HepG2 (cell line): ENCODE measurements around the gene HMBS. TPM values are rescaled to one million over a fixed set of nuclear protein-coding genes. Genes with fewer than 3 reads are reported as not detected.

ENCODE experiments used
- KAT2B ChIP-seq: fragments of 150-350 bp; IDR thresholded peaks from 2 replicates; pipeline ENCODE4 v1.6.1; 2014; ENCODE audit warnings: low read depth, low read length, borderline replicate concordance
- NCOA2 ChIP-seq: sonication (generic); formaldehyde crosslinking; IDR thresholded peaks from 2 replicates; pipeline ENCODE4 v1.8.0; 2022; ENCODE audit warnings: inconsistent platforms
- NFYC ChIP-seq: IDR thresholded peaks from 2 replicates; pipeline ENCODE4 v1.6.1; 2016; ENCODE audit warnings: missing genetic modification reagents, missing compliant biosample characterization
- PHF20 ChIP-seq: sonication (generic); formaldehyde crosslinking; IDR thresholded peaks from 2 replicates; pipeline ENCODE4 v1.5.0; 2020; ENCODE audit warnings: mild to moderate bottlenecking, missing genetic modification reagents
- POLR2AphosphoS5 ChIP-seq: IDR thresholded peaks from 2 replicates; pipeline ENCODE4 v1.6.1; 2012; ENCODE audit warnings: low read depth, low read length
- RCOR2 ChIP-seq: IDR thresholded peaks from 2 replicates; pipeline ENCODE4 v1.6.1; 2016; ENCODE audit warnings: missing biosample characterization, missing genetic modification reagents
- polyA plus RNA-seq, 8 experiments: library from polyadenylated mRNA; depleted of rRNA in 3 of 8; stranded (reverse) in 7 of 8; unstranded in 1 of 8; fragments of >200 nt; fragmentation: Illumina TruSeq in 4 of 8; extraction: Trizol in 4 of 8; gene quantifications; 2 replicates each; pipeline versions ENCODE4 v1.2.1 to v1.2.3, GENCODE V29; 2011 to 2016; ENCODE audit warnings: low read depth in 4 of 8, missing spikeins in 1 of 8, mixed read lengths in 1 of 8; ENCODE audit not compliant: insufficient read depth in 1 of 8
- total RNA-seq, 5 experiments: library from RNA; depleted of rRNA; stranded (reverse); fragments of >200 nt; fragmentation: Illumina TruSeq; extraction: Trizol; gene quantifications; 2 replicates each; pipeline ENCODE4 v1.2.3, GENCODE V29; 2016; ENCODE audit warnings: low read depth in 1 of 5
- TF ChIP-seq, protein P1 (sequence below), 2 experiments: sonication (generic) in 1 of 2; formaldehyde crosslinking in 1 of 2; IDR thresholded peaks; 2 replicates each; pipeline versions ENCODE4 v1.4.0 to v1.6.1; 2018 to 2020; ENCODE audit warnings: missing genetic modification reagents in 2 of 2, borderline replicate concordance in 1 of 2, low read depth in 1 of 2, mild to moderate bottlenecking in 1 of 2, missing biosample characterization in 1 of 2
- TF ChIP-seq, protein P2 (sequence below): sonication (generic); formaldehyde crosslinking; IDR thresholded peaks from 2 replicates; pipeline ENCODE4 v1.5.0; 2020; ENCODE audit warnings: mild to moderate bottlenecking, missing genetic modification reagents
- TF ChIP-seq, protein P3 (sequence below), 2 experiments: sonication (generic) in 1 of 2; formaldehyde crosslinking in 1 of 2; IDR thresholded peaks; 2 replicates each; pipeline versions ENCODE4 v1.4.0 to v1.6.1; 2016 to 2020; ENCODE audit warnings: borderline replicate concordance in 1 of 2, low read depth in 1 of 2, mild to moderate bottlenecking in 1 of 2, missing genetic modification reagents in 1 of 2
- TF ChIP-seq, protein P4 (sequence below): sonication (generic); formaldehyde crosslinking; IDR thresholded peaks from 2 replicates; pipeline ENCODE4 v1.8.1; 2022; ENCODE audit warnings: low read depth, mild to moderate bottlenecking, missing genetic modification reagents
- TF ChIP-seq, protein P5 (sequence below): sonication (generic); formaldehyde crosslinking; IDR thresholded peaks from 2 replicates; pipeline ENCODE4 v1.5.0; 2020; ENCODE audit warnings: mild to moderate bottlenecking, missing genetic modification reagents
- TF ChIP-seq, protein P6 (sequence below): sonication (generic); formaldehyde crosslinking; IDR thresholded peaks from 2 replicates; pipeline ENCODE4 v1.5.0; 2020; ENCODE audit warnings: missing genetic modification reagents, mild to moderate bottlenecking, borderline replicate concordance

The HMBS gene
- total and polyA plus RNA-seq, 2 of the 13 experiments (the other 11 are each of a cell fraction or from before 2014, with no cell fraction given), result 9.4 to 46.9 TPM

DNA sequence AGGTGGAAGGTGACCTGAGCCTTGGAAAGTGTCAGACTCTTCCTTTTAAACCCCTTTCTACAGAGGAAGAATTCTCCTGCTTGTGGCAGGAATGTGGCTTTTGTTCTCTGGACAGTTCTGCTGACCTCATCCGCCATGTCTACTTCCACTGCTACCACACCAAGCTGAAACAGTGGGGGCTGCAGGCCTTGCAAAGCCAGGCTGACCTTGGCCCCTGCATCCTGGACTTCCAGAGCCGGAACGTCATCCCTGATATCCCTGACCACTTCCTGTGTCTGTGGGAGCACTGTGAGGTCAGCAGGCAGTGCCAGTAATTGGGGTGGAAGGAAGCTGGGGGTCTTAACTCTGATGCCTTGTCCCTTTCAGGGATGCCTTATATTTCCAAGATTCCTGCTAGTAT lies 46.0 kb downstream of the HMBS start (continued):
- TF ChIP-seq, protein P1, sequence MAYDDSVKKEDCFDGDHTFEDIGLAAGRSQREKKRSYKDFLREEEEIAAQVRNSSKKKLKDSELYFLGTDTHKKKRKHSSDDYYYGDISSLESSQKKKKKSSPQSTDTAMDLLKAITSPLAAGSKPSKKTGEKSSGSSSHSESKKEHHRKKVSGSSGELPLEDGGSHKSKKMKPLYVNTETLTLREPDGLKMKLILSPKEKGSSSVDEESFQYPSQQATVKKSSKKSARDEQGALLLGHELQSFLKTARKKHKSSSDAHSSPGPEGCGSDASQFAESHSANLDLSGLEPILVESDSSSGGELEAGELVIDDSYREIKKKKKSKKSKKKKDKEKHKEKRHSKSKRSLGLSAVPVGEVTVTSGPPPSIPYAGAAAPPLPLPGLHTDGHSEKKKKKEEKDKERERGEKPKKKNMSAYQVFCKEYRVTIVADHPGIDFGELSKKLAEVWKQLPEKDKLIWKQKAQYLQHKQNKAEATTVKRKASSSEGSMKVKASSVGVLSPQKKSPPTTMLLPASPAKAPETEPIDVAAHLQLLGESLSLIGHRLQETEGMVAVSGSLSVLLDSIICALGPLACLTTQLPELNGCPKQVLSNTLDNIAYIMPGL (CRISPR knock-in tag; IDR thresholded peaks at IDR 0.05; ENCODE audit: borderline replicate concordance in 1 of 2, low read depth in 1 of 2), result no peak
- TF ChIP-seq, protein P2, sequence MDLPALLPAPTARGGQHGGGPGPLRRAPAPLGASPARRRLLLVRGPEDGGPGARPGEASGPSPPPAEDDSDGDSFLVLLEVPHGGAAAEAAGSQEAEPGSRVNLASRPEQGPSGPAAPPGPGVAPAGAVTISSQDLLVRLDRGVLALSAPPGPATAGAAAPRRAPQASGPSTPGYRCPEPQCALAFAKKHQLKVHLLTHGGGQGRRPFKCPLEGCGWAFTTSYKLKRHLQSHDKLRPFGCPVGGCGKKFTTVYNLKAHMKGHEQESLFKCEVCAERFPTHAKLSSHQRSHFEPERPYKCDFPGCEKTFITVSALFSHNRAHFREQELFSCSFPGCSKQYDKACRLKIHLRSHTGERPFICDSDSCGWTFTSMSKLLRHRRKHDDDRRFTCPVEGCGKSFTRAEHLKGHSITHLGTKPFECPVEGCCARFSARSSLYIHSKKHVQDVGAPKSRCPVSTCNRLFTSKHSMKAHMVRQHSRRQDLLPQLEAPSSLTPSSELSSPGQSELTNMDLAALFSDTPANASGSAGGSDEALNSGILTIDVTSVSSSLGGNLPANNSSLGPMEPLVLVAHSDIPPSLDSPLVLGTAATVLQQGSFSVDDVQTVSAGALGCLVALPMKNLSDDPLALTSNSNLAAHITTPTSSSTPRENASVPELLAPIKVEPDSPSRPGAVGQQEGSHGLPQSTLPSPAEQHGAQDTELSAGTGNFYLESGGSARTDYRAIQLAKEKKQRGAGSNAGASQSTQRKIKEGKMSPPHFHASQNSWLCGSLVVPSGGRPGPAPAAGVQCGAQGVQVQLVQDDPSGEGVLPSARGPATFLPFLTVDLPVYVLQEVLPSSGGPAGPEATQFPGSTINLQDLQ, result no peak
- TF ChIP-seq, protein P3, sequence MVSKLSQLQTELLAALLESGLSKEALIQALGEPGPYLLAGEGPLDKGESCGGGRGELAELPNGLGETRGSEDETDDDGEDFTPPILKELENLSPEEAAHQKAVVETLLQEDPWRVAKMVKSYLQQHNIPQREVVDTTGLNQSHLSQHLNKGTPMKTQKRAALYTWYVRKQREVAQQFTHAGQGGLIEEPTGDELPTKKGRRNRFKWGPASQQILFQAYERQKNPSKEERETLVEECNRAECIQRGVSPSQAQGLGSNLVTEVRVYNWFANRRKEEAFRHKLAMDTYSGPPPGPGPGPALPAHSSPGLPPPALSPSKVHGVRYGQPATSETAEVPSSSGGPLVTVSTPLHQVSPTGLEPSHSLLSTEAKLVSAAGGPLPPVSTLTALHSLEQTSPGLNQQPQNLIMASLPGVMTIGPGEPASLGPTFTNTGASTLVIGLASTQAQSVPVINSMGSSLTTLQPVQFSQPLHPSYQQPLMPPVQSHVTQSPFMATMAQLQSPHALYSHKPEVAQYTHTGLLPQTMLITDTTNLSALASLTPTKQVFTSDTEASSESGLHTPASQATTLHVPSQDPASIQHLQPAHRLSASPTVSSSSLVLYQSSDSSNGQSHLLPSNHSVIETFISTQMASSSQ (IDR thresholded peaks at IDR 0.05; ENCODE audit: low read depth), result no peak
- TF ChIP-seq, protein P3 (CRISPR knock-in tag; IDR thresholded peaks at IDR 0.05; ENCODE audit: borderline replicate concordance), result peak; percentile 20; the same call in 1 of the 2 replicates
- no peak for TF ChIP-seq POLR2AphosphoS5
- no peak for TF ChIP-seq NFYC (CRISPR knock-in tag)
- TF ChIP-seq, protein P4, sequence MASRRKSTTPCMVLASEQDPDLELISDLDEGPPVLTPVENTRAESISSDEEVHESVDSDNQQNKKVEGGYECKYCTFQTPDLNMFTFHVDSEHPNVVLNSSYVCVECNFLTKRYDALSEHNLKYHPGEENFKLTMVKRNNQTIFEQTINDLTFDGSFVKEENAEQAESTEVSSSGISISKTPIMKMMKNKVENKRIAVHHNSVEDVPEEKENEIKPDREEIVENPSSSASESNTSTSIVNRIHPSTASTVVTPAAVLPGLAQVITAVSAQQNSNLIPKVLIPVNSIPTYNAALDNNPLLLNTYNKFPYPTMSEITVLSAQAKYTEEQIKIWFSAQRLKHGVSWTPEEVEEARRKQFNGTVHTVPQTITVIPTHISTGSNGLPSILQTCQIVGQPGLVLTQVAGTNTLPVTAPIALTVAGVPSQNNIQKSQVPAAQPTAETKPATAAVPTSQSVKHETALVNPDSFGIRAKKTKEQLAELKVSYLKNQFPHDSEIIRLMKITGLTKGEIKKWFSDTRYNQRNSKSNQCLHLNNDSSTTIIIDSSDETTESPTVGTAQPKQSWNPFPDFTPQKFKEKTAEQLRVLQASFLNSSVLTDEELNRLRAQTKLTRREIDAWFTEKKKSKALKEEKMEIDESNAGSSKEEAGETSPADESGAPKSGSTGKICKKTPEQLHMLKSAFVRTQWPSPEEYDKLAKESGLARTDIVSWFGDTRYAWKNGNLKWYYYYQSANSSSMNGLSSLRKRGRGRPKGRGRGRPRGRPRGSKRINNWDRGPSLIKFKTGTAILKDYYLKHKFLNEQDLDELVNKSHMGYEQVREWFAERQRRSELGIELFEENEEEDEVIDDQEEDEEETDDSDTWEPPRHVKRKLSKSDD, result 0 out of 2 replicates have a peak, but pooled peaks have one; percentile 54
- TF ChIP-seq, protein P5, sequence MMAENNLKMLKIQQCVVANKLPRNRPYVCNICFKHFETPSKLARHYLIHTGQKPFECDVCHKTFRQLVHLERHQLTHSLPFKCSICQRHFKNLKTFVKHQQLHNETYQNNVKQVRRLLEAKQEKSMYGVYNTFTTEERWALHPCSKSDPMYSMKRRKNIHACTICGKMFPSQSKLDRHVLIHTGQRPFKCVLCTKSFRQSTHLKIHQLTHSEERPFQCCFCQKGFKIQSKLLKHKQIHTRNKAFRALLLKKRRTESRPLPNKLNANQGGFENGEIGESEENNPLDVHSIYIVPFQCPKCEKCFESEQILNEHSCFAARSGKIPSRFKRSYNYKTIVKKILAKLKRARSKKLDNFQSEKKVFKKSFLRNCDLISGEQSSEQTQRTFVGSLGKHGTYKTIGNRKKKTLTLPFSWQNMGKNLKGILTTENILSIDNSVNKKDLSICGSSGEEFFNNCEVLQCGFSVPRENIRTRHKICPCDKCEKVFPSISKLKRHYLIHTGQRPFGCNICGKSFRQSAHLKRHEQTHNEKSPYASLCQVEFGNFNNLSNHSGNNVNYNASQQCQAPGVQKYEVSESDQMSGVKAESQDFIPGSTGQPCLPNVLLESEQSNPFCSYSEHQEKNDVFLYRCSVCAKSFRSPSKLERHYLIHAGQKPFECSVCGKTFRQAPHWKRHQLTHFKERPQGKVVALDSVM (CRISPR knock-in tag), result 0 out of 2 replicates have a peak, but pooled peaks have one; percentile 28
- TF ChIP-seq, protein P6, sequence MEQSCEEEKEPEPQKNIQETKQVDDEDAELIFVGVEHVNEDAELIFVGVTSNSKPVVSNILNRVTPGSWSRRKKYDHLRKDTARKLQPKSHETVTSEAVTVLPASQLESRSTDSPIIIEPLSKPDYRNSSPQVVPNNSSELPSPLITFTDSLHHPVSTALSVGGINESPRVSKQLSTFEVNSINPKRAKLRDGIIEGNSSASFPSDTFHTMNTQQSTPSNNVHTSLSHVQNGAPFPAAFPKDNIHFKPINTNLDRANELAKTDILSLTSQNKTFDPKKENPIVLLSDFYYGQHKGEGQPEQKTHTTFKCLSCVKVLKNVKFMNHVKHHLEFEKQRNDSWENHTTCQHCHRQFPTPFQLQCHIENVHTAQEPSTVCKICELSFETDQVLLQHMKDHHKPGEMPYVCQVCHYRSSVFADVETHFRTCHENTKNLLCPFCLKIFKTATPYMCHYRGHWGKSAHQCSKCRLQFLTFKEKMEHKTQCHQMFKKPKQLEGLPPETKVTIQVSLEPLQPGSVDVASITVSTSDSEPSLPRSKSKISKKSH (CRISPR knock-in tag), result no peak
- 0 out of 2 replicates have a peak, but pooled peaks have one; percentile 14 for TF ChIP-seq NCOA2
- no peak for TF ChIP-seq RCOR2 (CRISPR knock-in tag)
- TF ChIP-seq KAT2B, result no peak
- no peak for TF ChIP-seq PHF20
